Measurements from ENCODE around the gene C10orf105. TPM values are rescaled to one million over a fixed set of nuclear protein-coding genes. Genes with fewer than 3 reads are reported as not detected.
A peak's percentile ranks its signal among the peaks of the same experiment; 100 is the strongest.

C10orf105 gene
- total and polyA plus RNA-seq, 2 donors (not counting 1 experiment from before 2014, with no cell fraction given) = under 0.01 to 0.14 TPM

- Histone ChIP-seq H3K36me3 (ENCODE audit: control insufficient read depth, insufficient read depth, low read length) (no peaks in the 10 kb centered on the region), H3K27ac (ENCODE audit: insufficient read depth, low read length) (peak overlapping the region; percentile 57), H4K20me1 (ENCODE audit: control insufficient read depth, extremely low read depth, insufficient read depth, low read length) (no peaks in the 10 kb centered on the region), H2AFZ (ENCODE audit: low read length) (no peak overlapping the region), H3K9me3 (ENCODE audit: control insufficient read depth, insufficient read depth, low read depth, low read length) (no peaks in the 10 kb centered on the region), H3K4me2 (ENCODE audit: extremely low read depth, insufficient read depth, low read length) (no peak overlapping the region), H3K9ac (ENCODE audit: insufficient read depth, low read length) (no peak overlapping the region), H3K4me1 (ENCODE audit: control insufficient read depth, extremely low read depth, insufficient read depth, low read length) (peaks cover 16% of the 10 kb centered on the region), H3K79me2 (ENCODE audit: control insufficient read depth, insufficient read depth, low read length) (no peaks in the 10 kb centered on the region), H3K27me3 (ENCODE audit: control insufficient read depth, insufficient read depth, low read length) (peaks cover 3% of the 10 kb centered on the region), H3K4me3 (replicated peaks in 1 of 4; ENCODE audit: control extremely low read depth in 1 of 4, insufficient read depth in 1 of 4, low read depth in 3 of 4, low read length in 4 of 4) (no peak overlapping the region)
- TF ChIP-seq EZH2 (IDR thresholded peaks at IDR 0.05; ENCODE audit: low read length, missing control alignments) (no peak), CTCF (conservative IDR thresholded peaks at IDR 0.05 in 1 of 2, IDR thresholded peaks at IDR 0.05 in 1 of 2; ENCODE audit: low read depth in 1 of 2, low read length in 2 of 2) (no peak)
- no peak for DNase-seq (ENCODE audit: low read depth in 2 of 2)
Measured at GRCh38 chr10:71714592-71714991, 5.0 kb downstream of the C10orf105 start.

GRCh38 chr10:71714031-71714410 lies 5.6 kb downstream of the C10orf105 start:
- Histone ChIP-seq H3K9me3 (ENCODE audit: control insufficient read depth, insufficient read depth, low read depth, low read length) (no peaks in the 10 kb centered on the region), H3K9ac (ENCODE audit: insufficient read depth, low read length) (no peak overlapping the region), H3K36me3 (ENCODE audit: control insufficient read depth, insufficient read depth, low read length) (no peaks in the 10 kb centered on the region), H3K27me3 (ENCODE audit: control insufficient read depth, insufficient read depth, low read length) (no peaks in the 10 kb centered on the region), H2AFZ (ENCODE audit: low read length) (no peak overlapping the region), H3K4me3 (replicated peaks in 1 of 4; ENCODE audit: control extremely low read depth in 1 of 4, insufficient read depth in 1 of 4, low read depth in 3 of 4, low read length in 4 of 4) (no peak overlapping the region), H4K20me1 (ENCODE audit: control insufficient read depth, extremely low read depth, insufficient read depth, low read length) (no peaks in the 10 kb centered on the region), H3K79me2 (ENCODE audit: control insufficient read depth, insufficient read depth, low read length) (no peaks in the 10 kb centered on the region), H3K4me2 (ENCODE audit: extremely low read depth, insufficient read depth, low read length) (no peak overlapping the region), H3K27ac (ENCODE audit: insufficient read depth, low read length) (peak overlapping the region; percentile 57), H3K4me1 (ENCODE audit: control insufficient read depth, extremely low read depth, insufficient read depth, low read length) (peaks cover 16% of the 10 kb centered on the region)
- no peak for DNase-seq (ENCODE audit: low read depth in 2 of 2)
- TF ChIP-seq CTCF (conservative IDR thresholded peaks at IDR 0.05 in 1 of 2, IDR thresholded peaks at IDR 0.05 in 1 of 2; ENCODE audit: low read depth in 1 of 2, low read length in 2 of 2) (no peak), EZH2 (IDR thresholded peaks at IDR 0.05; ENCODE audit: low read length, missing control alignments) (no peak)

GRCh38 chr10:71713135-71714030 lies 6.2 kb downstream of the C10orf105 start:
- peaks cover 16% of the 10 kb centered on the region for H3K4me1 ChIP-seq (ENCODE audit: control insufficient read depth, extremely low read depth, insufficient read depth, low read length)
- H4K20me1 ChIP-seq (ENCODE audit: control insufficient read depth, extremely low read depth, insufficient read depth, low read length) = no peaks in the 10 kb centered on the region
- no peak overlapping the region for H3K4me3 ChIP-seq (replicated peaks in 1 of 4; ENCODE audit: control extremely low read depth in 1 of 4, insufficient read depth in 1 of 4, low read depth in 3 of 4, low read length in 4 of 4)
- H3K79me2 ChIP-seq (ENCODE audit: control insufficient read depth, insufficient read depth, low read length) = no peaks in the 10 kb centered on the region
- TF ChIP-seq EZH2 (IDR thresholded peaks at IDR 0.05; ENCODE audit: low read length, missing control alignments) (no peak), CTCF (conservative IDR thresholded peaks at IDR 0.05 in 1 of 2, IDR thresholded peaks at IDR 0.05 in 1 of 2; ENCODE audit: low read depth in 1 of 2, low read length in 2 of 2) (peak; percentile 20 to 40)
- peak overlapping the region; percentile 91 for H2AFZ ChIP-seq (ENCODE audit: low read length)
- H3K9me3 ChIP-seq (ENCODE audit: control insufficient read depth, insufficient read depth, low read depth, low read length) = no peaks in the 10 kb centered on the region
- no peaks in the 10 kb centered on the region for H3K36me3 ChIP-seq (ENCODE audit: control insufficient read depth, insufficient read depth, low read length)
- H3K4me2 ChIP-seq (ENCODE audit: extremely low read depth, insufficient read depth, low read length) = peak overlapping the region; percentile 64
- H3K9ac ChIP-seq (ENCODE audit: insufficient read depth, low read length) = peak overlapping the region; percentile 58
- DNase-seq (ENCODE audit: low read depth in 2 of 2) = peak; percentile 79 to 89
- no peaks in the 10 kb centered on the region for H3K27me3 ChIP-seq (ENCODE audit: control insufficient read depth, insufficient read depth, low read length)
- peak overlapping the region; percentile 57 for H3K27ac ChIP-seq (ENCODE audit: insufficient read depth, low read length)

Measured in fibroblast of lung (primary cell).